Measurements from ENCODE around the gene PLEKHN1. TPM values are rescaled to one million over a fixed set of nuclear protein-coding genes. Genes with fewer than 3 reads are reported as not detected.

Gene PLEKHN1
- total RNA-seq, 2 donors from 2014 or later = 1.5 to 4.6 TPM

DNA sequence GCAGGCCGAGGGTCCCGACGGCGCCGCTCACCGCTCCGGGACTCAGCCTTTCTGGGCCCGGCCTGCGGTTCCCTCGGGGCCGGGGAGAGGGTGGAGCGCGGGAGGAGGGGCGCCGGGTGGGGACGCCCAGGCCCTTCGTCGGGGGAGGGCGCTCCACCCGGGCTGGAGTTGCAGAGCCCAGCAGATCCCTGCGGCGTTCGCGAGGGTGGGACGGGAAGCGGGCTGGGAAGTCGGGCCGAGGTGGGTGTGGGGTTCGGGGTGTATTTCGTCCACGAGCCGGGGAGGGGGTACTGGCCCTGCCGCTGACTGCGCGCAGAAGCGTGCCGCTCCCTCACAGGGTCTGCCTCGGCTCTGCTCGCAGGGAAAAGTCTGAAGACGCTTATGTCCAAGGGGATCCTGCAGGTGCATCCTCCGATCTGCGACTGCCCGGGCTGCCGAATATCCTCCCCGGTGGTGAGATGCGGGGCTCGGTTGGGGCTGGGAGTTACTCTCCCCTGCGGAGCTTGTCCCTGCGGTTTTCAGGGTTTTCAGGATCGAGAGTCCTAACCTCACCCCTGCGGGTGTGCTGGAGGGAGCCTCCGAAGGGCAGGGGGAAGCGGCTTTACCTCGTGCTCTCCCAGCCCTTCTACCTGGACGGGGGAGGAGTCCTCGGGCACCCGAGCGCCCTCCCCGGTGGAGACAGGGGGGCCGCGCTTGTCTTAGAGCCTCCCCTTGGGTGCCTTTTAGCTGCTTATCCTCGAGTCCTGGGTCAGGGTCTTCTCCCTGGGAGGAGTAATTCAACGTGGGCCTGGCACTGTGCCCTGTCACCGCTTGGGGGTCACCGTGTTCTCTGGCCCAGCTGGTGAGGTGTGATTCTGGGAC lies 40.5 kb upstream of the PLEKHN1 start:
- peak; percentile 74 for DNase-seq
- no peaks in the 10 kb centered on the region for H3K9me3 Mint-ChIP-seq
- no peak overlapping the region for H3K27ac ChIP-seq (ENCODE audit: low read depth, low read length)
- peaks cover 32% of the 10 kb centered on the region for H3K36me3 Mint-ChIP-seq (ENCODE audit: low read depth)
- TF ChIP-seq, protein P1, sequence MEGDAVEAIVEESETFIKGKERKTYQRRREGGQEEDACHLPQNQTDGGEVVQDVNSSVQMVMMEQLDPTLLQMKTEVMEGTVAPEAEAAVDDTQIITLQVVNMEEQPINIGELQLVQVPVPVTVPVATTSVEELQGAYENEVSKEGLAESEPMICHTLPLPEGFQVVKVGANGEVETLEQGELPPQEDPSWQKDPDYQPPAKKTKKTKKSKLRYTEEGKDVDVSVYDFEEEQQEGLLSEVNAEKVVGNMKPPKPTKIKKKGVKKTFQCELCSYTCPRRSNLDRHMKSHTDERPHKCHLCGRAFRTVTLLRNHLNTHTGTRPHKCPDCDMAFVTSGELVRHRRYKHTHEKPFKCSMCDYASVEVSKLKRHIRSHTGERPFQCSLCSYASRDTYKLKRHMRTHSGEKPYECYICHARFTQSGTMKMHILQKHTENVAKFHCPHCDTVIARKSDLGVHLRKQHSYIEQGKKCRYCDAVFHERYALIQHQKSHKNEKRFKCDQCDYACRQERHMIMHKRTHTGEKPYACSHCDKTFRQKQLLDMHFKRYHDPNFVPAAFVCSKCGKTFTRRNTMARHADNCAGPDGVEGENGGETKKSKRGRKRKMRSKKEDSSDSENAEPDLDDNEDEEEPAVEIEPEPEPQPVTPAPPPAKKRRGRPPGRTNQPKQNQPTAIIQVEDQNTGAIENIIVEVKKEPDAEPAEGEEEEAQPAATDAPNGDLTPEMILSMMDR (conservative IDR thresholded peaks at IDR 0.05) = no peak
- peaks cover 15% of the 10 kb centered on the region for H3K4me1 Mint-ChIP-seq
- peak overlapping the region; percentile 67 for H3K4me3 Mint-ChIP-seq
- 7 to 8% methylated on average over 20 to 65 of the region's 65 CpGs for WGBS, 2 experiments (ENCODE audit: insufficient coverage in 1 of 2, insufficient read length in 1 of 2)
- no peaks in the 10 kb centered on the region for H3K36me3 ChIP-seq (ENCODE audit: control insufficient read depth, insufficient read depth, low read length)
- no peak overlapping the region for H3K4me3 ChIP-seq (ENCODE audit: low read length)
- H3K4me1 ChIP-seq (ENCODE audit: control insufficient read depth, insufficient read depth, low read length) = peaks cover 1% of the 10 kb centered on the region
- H3K27me3 ChIP-seq (ENCODE audit: control insufficient read depth, insufficient read depth, low read length, poor library complexity, severe bottlenecking) = peaks cover 81% of the 10 kb centered on the region
- peaks cover 82% of the 10 kb centered on the region for H3K27me3 Mint-ChIP-seq (ENCODE audit: insufficient read depth)
- H3K9ac ChIP-seq (ENCODE audit: extremely low read depth, low read length, poor library complexity, severe bottlenecking) = no peak overlapping the region
- no peak overlapping the region for H3K27ac Mint-ChIP-seq
- H3K9me3 ChIP-seq (ENCODE audit: control insufficient read depth, low read length) = no peaks in the 10 kb centered on the region

DNA sequence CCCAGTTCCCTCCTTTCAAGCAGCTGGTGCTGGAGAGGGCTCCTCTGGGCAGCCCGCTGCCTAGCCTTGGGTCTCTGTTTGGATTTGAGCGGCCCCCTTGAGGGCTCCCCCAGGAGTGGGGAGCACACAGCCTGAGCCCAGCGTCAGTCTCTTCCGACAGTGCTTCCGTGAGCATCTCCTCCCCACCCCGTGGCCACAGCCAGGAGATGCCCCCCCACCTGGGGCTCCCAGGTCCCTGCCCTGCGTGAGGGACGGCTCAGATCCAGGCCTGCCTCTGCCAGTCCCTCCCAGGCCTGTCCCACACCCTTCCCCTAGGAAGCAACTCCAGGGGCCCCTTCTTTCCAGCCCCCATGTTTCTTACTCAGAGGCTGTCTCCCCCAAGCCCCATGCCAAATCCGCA lies 39.0 kb upstream of the PLEKHN1 start:
- no peaks in the 10 kb centered on the region for H3K9me3 Mint-ChIP-seq
- Histone ChIP-seq H3K4me1 (ENCODE audit: control insufficient read depth, insufficient read depth, low read length) (no peaks in the 10 kb centered on the region), H3K27ac (ENCODE audit: low read depth, low read length) (no peak overlapping the region), H3K36me3 (ENCODE audit: control insufficient read depth, insufficient read depth, low read length) (no peaks in the 10 kb centered on the region), H3K4me3 (ENCODE audit: low read length) (no peak overlapping the region), H3K9ac (ENCODE audit: extremely low read depth, low read length, poor library complexity, severe bottlenecking) (no peak overlapping the region), H3K9me3 (ENCODE audit: control insufficient read depth, low read length) (no peaks in the 10 kb centered on the region), H3K27me3 (ENCODE audit: control insufficient read depth, insufficient read depth, low read length, poor library complexity, severe bottlenecking) (peaks cover 69% of the 10 kb centered on the region)
- peaks cover 31% of the 10 kb centered on the region for H3K36me3 Mint-ChIP-seq (ENCODE audit: low read depth)
- H3K4me1 Mint-ChIP-seq = peaks cover 17% of the 10 kb centered on the region
- WGBS, 2 experiments (ENCODE audit: insufficient coverage in 1 of 2, insufficient read length in 1 of 2) = 60 to 79% methylated on average over 4 to 9 of the region's 9 CpGs
- no peak overlapping the region for H3K27ac Mint-ChIP-seq
- DNase-seq = no peak
- H3K4me3 Mint-ChIP-seq = no peak overlapping the region
- TF ChIP-seq, protein P1 (conservative IDR thresholded peaks at IDR 0.05) = no peak
- H3K27me3 Mint-ChIP-seq (ENCODE audit: insufficient read depth) = peaks cover 74% of the 10 kb centered on the region

DNA sequence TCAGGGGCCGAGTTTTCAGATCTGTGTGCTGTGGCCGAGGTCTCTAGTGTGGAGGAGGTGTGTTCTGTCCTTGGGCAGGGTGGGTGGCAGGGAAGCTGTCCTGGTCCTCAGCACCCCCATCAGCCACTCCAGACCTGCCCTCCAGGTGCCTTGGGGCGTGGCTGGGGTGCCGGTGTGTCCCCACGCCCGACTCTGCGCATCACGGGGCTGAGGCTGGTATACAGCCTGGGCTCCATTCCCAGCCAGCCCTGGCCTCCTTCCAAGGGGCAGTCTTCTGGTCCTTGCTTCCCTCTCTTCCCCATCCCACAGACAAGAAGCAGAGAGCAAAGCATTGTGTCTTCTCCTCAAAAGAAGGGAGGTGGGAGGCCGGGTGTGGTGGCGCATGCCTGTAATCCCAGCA lies 38.5 kb upstream of the PLEKHN1 start:
- H3K27me3 ChIP-seq (ENCODE audit: control insufficient read depth, insufficient read depth, low read length, poor library complexity, severe bottlenecking) = peaks cover 64% of the 10 kb centered on the region
- H3K4me1 ChIP-seq (ENCODE audit: control insufficient read depth, insufficient read depth, low read length) = no peaks in the 10 kb centered on the region
- H3K9me3 Mint-ChIP-seq = no peaks in the 10 kb centered on the region
- no peaks in the 10 kb centered on the region for H3K9me3 ChIP-seq (ENCODE audit: control insufficient read depth, low read length)
- peaks cover 31% of the 10 kb centered on the region for H3K36me3 Mint-ChIP-seq (ENCODE audit: low read depth)
- no peak overlapping the region for H3K9ac ChIP-seq (ENCODE audit: extremely low read depth, low read length, poor library complexity, severe bottlenecking)
- H3K27ac ChIP-seq (ENCODE audit: low read depth, low read length) = no peak overlapping the region
- no peaks in the 10 kb centered on the region for H3K36me3 ChIP-seq (ENCODE audit: control insufficient read depth, insufficient read depth, low read length)
- no peak overlapping the region for H3K27ac Mint-ChIP-seq
- no peak for DNase-seq
- H3K4me3 ChIP-seq (ENCODE audit: low read length) = no peak overlapping the region
- peaks cover 71% of the 10 kb centered on the region for H3K27me3 Mint-ChIP-seq (ENCODE audit: insufficient read depth)
- H3K4me1 Mint-ChIP-seq = peaks cover 17% of the 10 kb centered on the region
- TF ChIP-seq, protein P1 (conservative IDR thresholded peaks at IDR 0.05) = no peak
- H3K4me3 Mint-ChIP-seq = no peak overlapping the region
- 88 to 92% methylated on average over 3 to 10 of the region's 10 CpGs for WGBS, 2 experiments (ENCODE audit: insufficient coverage in 1 of 2, insufficient read length in 1 of 2)
